GM21528 (cell line): ENCODE results near the gene SPDYE17.
"Not testable (repeated sequence)": the region's sequence is repeated elsewhere in the genome, so short reads cannot be mapped to it uniquely, and the experiment has no call there.

Experiments used
- ATAC-seq: cut with Tn5 transposase; IDR thresholded peaks from one replicate; pipeline ENCODE4 v1.9.1; 2021; ENCODE audit warnings: mild to moderate bottlenecking, moderate library complexity; ENCODE audit not compliant: unreplicated experiment, low FRiP score

SPDYE17 gene

GRCh38 chr7:76974793-76975579 is 57.2 kb downstream of the SPDYE17 start:
- not testable (repeated sequence) for ATAC-seq

DNA sequence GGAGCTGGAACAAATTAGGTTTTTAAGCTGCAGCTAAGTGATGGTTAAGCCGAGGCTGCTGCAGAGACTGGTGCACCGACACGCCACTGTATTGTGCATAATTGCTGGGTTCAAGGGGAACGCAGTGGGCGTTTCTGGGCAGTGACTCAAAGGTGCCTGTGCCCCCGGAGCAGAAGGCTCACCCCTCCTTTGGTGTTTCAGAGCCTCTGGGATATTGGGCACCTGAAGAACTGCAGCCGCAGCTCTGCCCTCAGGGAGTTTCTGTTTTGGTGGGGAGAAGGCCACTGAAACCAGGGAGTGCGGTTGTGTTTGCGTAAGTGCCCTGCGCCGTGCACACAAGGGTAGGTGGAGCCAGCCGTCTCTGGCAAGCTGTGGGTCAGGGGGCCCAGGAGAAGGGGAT is 57.8 kb downstream of the SPDYE17 start:
- not testable (repeated sequence) for ATAC-seq

DNA sequence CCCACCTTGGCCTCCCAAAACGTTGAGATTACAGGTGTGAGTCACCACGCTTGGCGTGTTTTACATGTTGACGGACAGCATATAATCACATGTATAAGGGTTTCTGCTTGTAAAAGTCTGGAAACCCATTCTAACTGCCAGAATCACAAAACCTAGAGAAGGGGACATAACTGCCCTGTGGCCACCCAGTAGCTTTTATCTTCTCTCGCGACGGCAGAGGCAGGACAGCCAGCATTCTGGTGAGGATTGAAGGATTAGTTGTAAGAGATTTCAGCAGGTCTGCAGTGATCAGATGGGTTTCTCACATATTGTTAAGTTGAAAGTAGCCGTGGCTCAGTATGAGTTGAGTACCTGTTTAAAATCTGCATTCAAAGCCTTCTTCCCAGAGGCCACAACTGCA is 59.8 kb downstream of the SPDYE17 start:
- not testable (repeated sequence) for ATAC-seq
